Measurements from ENCODE around the gene NUP93. TPM values are rescaled to one million over a fixed set of nuclear protein-coding genes. Genes with fewer than 3 reads are reported as not detected.

NUP93 gene
- total and polyA plus RNA-seq, 2 donors (not counting 3 experiments of a cell fraction or from before 2014, with no cell fraction given) = 62.3 to 124 TPM

- H3K4me2 ChIP-seq (ENCODE audit: insufficient read depth, low read length) = peak overlapping the region; percentile 2
- BruUV-seq (replicated peaks) = TSS peak; percentile 11
- POLR2A ChIA-PET = no interaction called here
Measured at GRCh38 chr16:56848955-56849689, 119.2 kb downstream of the NUP93 start.

More at GRCh38 chr16:56848955-56849689, 119.2 kb downstream of the NUP93 start:
- intact Hi-C loops (cut with micrococcal nuclease) (loop anchor here (2.0 kb wide), 1 partner anchor 42 kb away; no protein-coding TSS in a partner anchor), dilution Hi-C loops (cut with MboI; ENCODE audit: extremely low pct_ligation_motif_present, low sequenced_read_pairs) (no loop called here)
- CTCF ChIA-PET = interaction anchor here (1.0 to 14.8 kb wide), 4 partner anchors 10 to 59 kb away, joined by 3 to 231 read pairs (median 5); no protein-coding TSS in a partner anchor
- Histone ChIP-seq H3K4me3 (replicated peaks in 1 of 3; ENCODE audit: insufficient read depth in 1 of 3, low read depth in 1 of 3, low read length in 3 of 3) (no peak overlapping the region), H3K27ac (ENCODE audit: insufficient read depth, low read depth, low read length) (peak overlapping the region; percentile 31), H3K36me3 (ENCODE audit: control insufficient read depth in 2 of 2, extremely low read depth in 1 of 2, insufficient read depth in 2 of 2, low read length in 2 of 2) (peaks cover 0 to 7% of the 10 kb centered on the region in 2 experiments), H3K79me2 (ENCODE audit: control insufficient read depth, insufficient read depth, low read length) (no peaks in the 10 kb centered on the region), H4K20me1 (replicated peaks; ENCODE audit: control insufficient read depth, extremely low read depth, insufficient read depth, low read length) (no peaks in the 10 kb centered on the region), H3K9me1 (replicated peaks; ENCODE audit: control insufficient read depth, extremely low read depth, insufficient read depth, low read length) (no peaks in the 10 kb centered on the region), H3K27me3 (ENCODE audit: control insufficient read depth in 2 of 2, insufficient read depth in 2 of 2, low read length in 2 of 2) (no peaks in the 10 kb centered on the region), H3K4me1 (ENCODE audit: control insufficient read depth, extremely low read depth, insufficient read depth, low read length) (peaks cover 32% of the 10 kb centered on the region), H3K9ac (replicated peaks; ENCODE audit: extremely low read depth, insufficient read depth, low read length) (no peak overlapping the region), H2AFZ (ENCODE audit: low read depth, low read length) (peak overlapping the region; percentile 16), H3K9me3 (replicated peaks; ENCODE audit: control insufficient read depth, insufficient read depth, low read length) (no peaks in the 10 kb centered on the region)
- peak; percentile 57 for DNase-seq (ENCODE audit: low read depth, low spot score)
- TF ChIP-seq JUN (IDR thresholded peaks at IDR 0.05; ENCODE audit: borderline replicate concordance, insufficient read depth, insufficient read length, low read depth) = no peak
- TF ChIP-seq MAX (IDR thresholded peaks at IDR 0.05; ENCODE audit: insufficient read depth, insufficient read length) = peak; percentile 66
- peak; percentile 39 for TF ChIP-seq FOS (IDR thresholded peaks at IDR 0.05; ENCODE audit: borderline replicate concordance, insufficient read depth, low read length)
- TF ChIP-seq GATA2 (IDR thresholded peaks at IDR 0.05; ENCODE audit: insufficient read depth, insufficient read length, low read depth, low read length) = peak; percentile 27
- FAIRE-seq = peak; percentile 78
